Uterus (tissue), 4 donors: ENCODE data around the gene CKAP5. TPM values are rescaled to one million over a fixed set of nuclear protein-coding genes. Genes with fewer than 3 reads are reported as not detected.
"Not testable (repeated sequence)": the region's sequence is repeated elsewhere in the genome, so short reads cannot be mapped to it uniquely, and the experiment has no call there.

Experiments used
- DNase-seq, 2 donors: peaks; one replicate each; pipeline ENCODE4 v3.0.0-alpha.2; 2019 to 2020
- H3K27ac ChIP-seq, 2 donors: fragments of 200-600 bp; sonication (generic); 1 replicate in 1 of 2; 2 replicates in 1 of 2; pipeline ENCODE4 v1.5.1; 2016 to 2018
- H3K27me3 ChIP-seq, 2 donors: fragments of 200-600 bp; sonication (generic); one replicate each; pipeline ENCODE4 v1.5.1; 2018 to 2019; ENCODE audit warnings: control low read depth in 1 of 2
- H3K36me3 ChIP-seq, 2 donors: fragments of 200-600 bp; sonication (generic); one replicate each; pipeline ENCODE4 v1.5.1; 2019; ENCODE audit warnings: control low read depth in 1 of 2
- H3K4me1 ChIP-seq, 2 donors: fragments of 200-600 bp; sonication (generic); one replicate each; pipeline ENCODE4 v1.5.1; 2018 to 2019; ENCODE audit warnings: control low read depth in 1 of 2
- H3K4me3 ChIP-seq, 2 donors: fragments of 200-600 bp; sonication (generic); 1 replicate in 1 of 2; 2 replicates in 1 of 2; pipeline ENCODE4 v1.5.1; 2018 to 2019; ENCODE audit warnings: mild to moderate bottlenecking in 1 of 2
- H3K9me3 ChIP-seq, 2 donors: fragments of 200-600 bp; sonication (generic); one replicate each; pipeline ENCODE4 v1.5.1; 2019; ENCODE audit warnings: control low read depth in 1 of 2
- CTCF ChIP-seq, 4 experiments: fragments of 200-600 bp in 2 of 4; fragments of 450-650 bp in 2 of 4; sonication (generic) in 2 of 4; IDR thresholded peaks; one replicate each; pipeline ENCODE4 v1.5.1; 2016 to 2019; ENCODE audit warnings: antibody characterized with exemption in 4 of 4, mild to moderate bottlenecking in 2 of 4, moderate library complexity in 1 of 4
- POLR2A ChIP-seq, 2 donors: fragments of 450-650 bp; IDR thresholded peaks; one replicate each; pipeline ENCODE4 v1.6.1; 2016; ENCODE audit warnings: antibody characterized with exemption in 2 of 2, mild to moderate bottlenecking in 1 of 2, moderate library complexity in 1 of 2
- intact Hi-C: fragments of 100-400 bp; cut with DNase I; formaldehyde crosslinking; loops from one replicate; pipeline ENCODE4 v1.15.1; 2023; ENCODE audit warnings: low total_unique reads
- total RNA-seq, 4 donors: library from RNA; depleted of rRNA in 3 of 4; stranded (reverse); fragments of >200 nt in 3 of 4; gene quantifications; one replicate each; pipeline versions ENCODE4 v1.1.0 to v1.2.4, GENCODE V29; 2014 to 2023
- donor health status: DM: yes; HTN: yes; CAD: no.

The CKAP5 gene
- total RNA-seq, 4 donors from 2014 or later: 19.7 to 88.8 (median 44.2) TPM

GRCh38 chr11:46827995-46828394, 18.1 kb downstream of the CKAP5 start:
- Histone ChIP-seq H3K4me1 (no peaks in the 10 kb centered on the region), H3K27ac (peak overlapping the region in 1 of 2 donors; percentile 9), H3K27me3 (no peaks in the 10 kb centered on the region), H3K9me3 (no peaks in the 10 kb centered on the region), H3K4me3 (no peak overlapping the region), H3K36me3 (no peaks in the 10 kb centered on the region)
- DNase-seq: no peak
- TF ChIP-seq CTCF (IDR thresholded peaks at IDR 0.05) (no peak), POLR2A (IDR thresholded peaks at IDR 0.05) (no peak)
- intact Hi-C loops: no loop called here

- DNase-seq: peak; percentile 74 to 81
- H3K27me3 ChIP-seq: no peaks in the 10 kb centered on the region
- no peaks in the 10 kb centered on the region for H3K4me1 ChIP-seq
- intact Hi-C loops: no loop called here
- peak in 1 of 2 donors; percentile 13 for TF ChIP-seq POLR2A (IDR thresholded peaks at IDR 0.05)
- peak in 2 of 4 experiments; percentile 22 to 27 for TF ChIP-seq CTCF (IDR thresholded peaks at IDR 0.05)
- H3K4me3 ChIP-seq: peak overlapping the region; percentile 51 to 75
- no peaks in the 10 kb centered on the region for H3K36me3 ChIP-seq
- peak overlapping the region; percentile 70 to 71 for H3K27ac ChIP-seq
- H3K9me3 ChIP-seq: no peaks in the 10 kb centered on the region
Measured at GRCh38 chr11:46826310-46827044, 19.6 kb downstream of the CKAP5 start.

- intact Hi-C loops: no loop called here
- no peak for DNase-seq
- Histone ChIP-seq H3K27ac (no peak overlapping the region), H3K4me1 (no peaks in the 10 kb centered on the region), H3K27me3 (no peaks in the 10 kb centered on the region), H3K9me3 (no peaks in the 10 kb centered on the region), H3K36me3 (no peaks in the 10 kb centered on the region), H3K4me3 (no peak overlapping the region)
- TF ChIP-seq CTCF (IDR thresholded peaks at IDR 0.05) (no peak), POLR2A (IDR thresholded peaks at IDR 0.05) (no peak)
Measured at GRCh38 chr11:46808799-46809431, 37.2 kb downstream of the CKAP5 start.

GRCh38 chr11:46801694-46802470, 44.2 kb downstream of the CKAP5 start:
- Histone ChIP-seq H3K27ac (no peak overlapping the region), H3K27me3 (no peaks in the 10 kb centered on the region), H3K36me3 (no peaks in the 10 kb centered on the region), H3K9me3 (no peaks in the 10 kb centered on the region), H3K4me3 (no peak overlapping the region), H3K4me1 (no peaks in the 10 kb centered on the region)
- no peak for DNase-seq
- intact Hi-C loops: no loop called here
- TF ChIP-seq CTCF (IDR thresholded peaks at IDR 0.05): no peak
- TF ChIP-seq POLR2A (IDR thresholded peaks at IDR 0.05): no peak

- intact Hi-C loops: no loop called here
- no peaks in the 10 kb centered on the region for H3K9me3 ChIP-seq
- H3K4me3 ChIP-seq: no peak overlapping the region
- no peaks in the 10 kb centered on the region for H3K4me1 ChIP-seq
- no peaks in the 10 kb centered on the region for H3K36me3 ChIP-seq
- no peaks in the 10 kb centered on the region for H3K27me3 ChIP-seq
- no peak for TF ChIP-seq POLR2A (IDR thresholded peaks at IDR 0.05)
- TF ChIP-seq CTCF (IDR thresholded peaks at IDR 0.05): no peak
- H3K27ac ChIP-seq: no peak overlapping the region
- DNase-seq: no peak
Measured at GRCh38 chr11:46800177-46800576, 45.9 kb downstream of the CKAP5 start.

- H3K27ac ChIP-seq, H3K4me3 ChIP-seq, intact Hi-C loops, DNase-seq, H3K4me1 ChIP-seq, H3K27me3 ChIP-seq, H3K9me3 ChIP-seq, H3K36me3 ChIP-seq: not testable (repeated sequence)
Measured at GRCh38 chr11:46799725-46800124, 46.4 kb downstream of the CKAP5 start.
